Cardiac fibroblast (primary cell): ENCODE data around the gene TRIM50.
A peak's percentile ranks its signal among the peaks of the same experiment; 100 is the strongest.
"Not testable (repeated sequence)": the region's sequence is repeated elsewhere in the genome, so short reads cannot be mapped to it uniquely, and the experiment has no call there.

ENCODE experiments used
- DNase-seq, 2 donors: peaks; one replicate each; pipeline versions ENCODE4 v3.0.0 to v3.0.0-alpha.2; 2010; ENCODE audit warnings: low read depth in 2 of 2
- H3K4me3 ChIP-seq, 2 donors: replicated peaks in 1 of 2; 1 replicate in 1 of 2; 2 replicates in 1 of 2; pipeline ENCODE4 v1.5.1; 2011; ENCODE audit warnings: low read depth in 2 of 2, low read length in 2 of 2, mild to moderate bottlenecking in 2 of 2, moderate library complexity in 1 of 2
- CTCF ChIP-seq: IDR thresholded peaks from one replicate; pipeline ENCODE4 v1.5.1; 2011; ENCODE audit warnings: low read depth, mild to moderate bottlenecking, low read length, inconsistent platforms

Gene TRIM50

GRCh38 chr7:73338321-73338720, 10.4 kb upstream of the TRIM50 start:
- TF ChIP-seq CTCF, result no peak
- DNase-seq, result peak; percentile 49 to 86
- H3K4me3 ChIP-seq, result no peak overlapping the region

- no peak overlapping the region for H3K4me3 ChIP-seq
- TF ChIP-seq CTCF, result no peak
- DNase-seq, result no peak
Measured at GRCh38 chr7:73332447-73332846, 4.6 kb upstream of the TRIM50 start.

- no peak overlapping the region for H3K4me3 ChIP-seq
- no peak for DNase-seq
- no peak for TF ChIP-seq CTCF
Measured at GRCh38 chr7:73330772-73331171, 2.9 kb upstream of the TRIM50 start.

- peak; percentile 36 to 49 for DNase-seq
- TF ChIP-seq CTCF, result no peak
- no peak overlapping the region for H3K4me3 ChIP-seq
Measured at GRCh38 chr7:73329861-73330581, 2.1 kb upstream of the TRIM50 start.

GRCh38 chr7:73328696-73329095, 814 bp upstream of the TRIM50 start:
- TF ChIP-seq CTCF, result no peak
- H3K4me3 ChIP-seq, result no peak overlapping the region
- no peak for DNase-seq

GRCh38 chr7:73327449-73327848, 433 bp downstream of the TRIM50 start:
- not testable (repeated sequence) for H3K4me3 ChIP-seq, DNase-seq

- not testable (repeated sequence) for DNase-seq, H3K4me3 ChIP-seq
Measured at GRCh38 chr7:73325424-73325823, 2.5 kb downstream of the TRIM50 start.
